Rectal smooth muscle tissue (tissue), 1 donor: ENCODE measurements around the gene C18orf63.
"Not testable (repeated sequence)": the region's sequence is repeated elsewhere in the genome, so short reads cannot be mapped to it uniquely, and the experiment has no call there.

Experiments used
- H3K27ac ChIP-seq: one replicate; pipeline ENCODE4 v1.7.0; 2013; ENCODE audit warnings: low read depth, low read length, inconsistent platforms
- H3K27me3 ChIP-seq: one replicate; pipeline ENCODE4 v1.7.0; 2013; ENCODE audit warnings: low read length; ENCODE audit not compliant: control insufficient read depth, insufficient read depth
- H3K36me3 ChIP-seq: one replicate; pipeline ENCODE4 v1.7.0; 2013; ENCODE audit warnings: low read length; ENCODE audit not compliant: control insufficient read depth, insufficient read depth
- H3K4me1 ChIP-seq: one replicate; pipeline ENCODE4 v1.7.0; 2013; ENCODE audit warnings: low read length; ENCODE audit not compliant: control insufficient read depth, insufficient read depth
- H3K4me3 ChIP-seq: one replicate; pipeline ENCODE4 v1.7.0; 2013; ENCODE audit warnings: low read length
- H3K9ac ChIP-seq: one replicate; pipeline ENCODE4 v1.7.0; 2013; ENCODE audit warnings: low read length

The C18orf63 gene

DNA sequence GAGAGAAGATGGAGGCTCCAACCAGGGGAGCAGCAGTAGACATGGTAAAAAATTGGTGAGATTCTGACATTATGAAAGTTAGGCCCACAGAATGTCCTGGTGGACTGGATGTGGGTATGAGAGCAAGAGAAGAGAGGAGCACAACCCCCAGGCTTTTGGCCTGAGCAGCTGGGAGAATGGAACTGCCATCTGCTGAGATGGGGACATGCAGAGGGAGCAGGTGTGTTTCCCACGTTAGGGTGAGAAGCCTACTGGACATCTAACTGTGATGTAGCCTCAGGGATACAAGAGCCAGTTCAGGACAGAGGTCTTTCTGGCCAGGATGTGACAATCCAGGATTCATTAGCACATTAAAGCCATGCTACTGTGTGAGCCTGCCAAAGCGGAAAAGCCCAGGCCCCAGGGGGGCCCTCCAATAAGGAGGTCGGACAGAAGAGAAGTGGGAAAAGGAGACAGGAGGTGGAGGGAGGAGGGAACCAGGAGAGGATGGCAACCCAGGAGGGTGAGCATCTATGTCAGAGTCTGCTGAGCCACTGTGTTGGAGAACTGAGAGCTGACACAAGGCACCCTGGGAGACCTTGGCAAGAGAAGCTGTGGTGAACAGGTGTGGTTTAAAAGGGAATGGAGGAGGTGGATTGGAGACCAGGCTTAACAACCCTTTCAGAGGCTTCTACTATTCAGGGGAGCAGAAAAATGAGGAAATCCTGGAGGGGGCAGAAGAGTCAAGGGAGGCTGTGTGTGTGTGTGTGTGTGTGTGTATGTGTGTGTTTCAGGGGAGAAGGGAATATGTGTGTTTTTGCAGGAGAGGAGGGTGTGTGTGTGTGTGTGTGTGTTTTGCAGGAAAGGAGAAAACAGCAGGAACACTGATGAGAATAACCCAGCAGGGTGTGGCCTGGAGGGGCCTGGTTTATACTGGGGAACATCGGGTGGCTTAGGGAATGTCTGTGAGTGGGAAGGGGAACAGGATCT, 34.3 kb upstream of the C18orf63 start:
- Histone ChIP-seq H3K4me3 (no peak overlapping the region), H3K9ac (no peak overlapping the region), H3K36me3 (no peaks in the 10 kb centered on the region), H3K4me1 (peaks cover 37% of the 10 kb centered on the region), H3K27me3 (no peaks in the 10 kb centered on the region), H3K27ac (peak overlapping the region; percentile 15)

DNA sequence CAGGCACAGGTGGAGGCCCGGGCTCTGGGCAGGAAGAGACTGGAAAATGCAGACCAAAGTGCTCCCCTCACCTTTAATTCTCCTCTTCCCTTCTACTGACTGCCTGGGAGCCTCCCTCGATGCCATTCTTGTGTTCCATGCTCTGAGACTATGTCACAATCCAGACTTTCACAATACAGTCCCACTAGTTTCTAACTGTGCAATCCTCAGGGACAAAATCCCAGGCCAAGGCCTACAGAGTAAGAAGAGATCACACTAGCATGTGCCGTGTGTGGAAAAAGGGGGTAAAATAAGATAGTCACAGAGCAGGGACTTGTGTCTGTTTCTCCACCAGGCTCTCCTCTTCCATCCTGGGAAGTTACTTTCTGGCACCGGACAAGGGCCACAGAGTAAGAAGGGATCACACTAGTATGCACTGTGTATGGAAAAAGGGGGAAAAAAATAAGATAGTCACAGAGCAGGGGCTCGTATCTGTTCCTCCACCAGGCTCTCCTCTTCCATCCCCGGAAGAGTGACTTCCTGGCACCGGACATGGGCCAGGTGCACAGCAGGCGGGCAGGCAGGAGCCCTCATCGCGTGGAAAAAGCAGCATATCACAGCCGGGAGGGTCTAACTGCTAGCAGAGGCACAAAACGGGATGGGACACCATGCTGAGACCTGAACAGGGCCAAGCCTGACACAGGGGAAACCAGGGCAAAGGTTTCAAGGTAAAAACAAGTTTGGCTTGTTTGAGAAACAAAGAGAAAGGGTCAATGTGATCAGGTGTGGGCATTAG, 33.5 kb upstream of the C18orf63 start:
- no peak overlapping the region for H3K9ac ChIP-seq
- peaks cover 37% of the 10 kb centered on the region for H3K4me1 ChIP-seq
- H3K4me3 ChIP-seq, result no peak overlapping the region
- peak overlapping the region; percentile 15 for H3K27ac ChIP-seq
- H3K36me3 ChIP-seq, result no peaks in the 10 kb centered on the region
- H3K27me3 ChIP-seq, result no peaks in the 10 kb centered on the region

DNA sequence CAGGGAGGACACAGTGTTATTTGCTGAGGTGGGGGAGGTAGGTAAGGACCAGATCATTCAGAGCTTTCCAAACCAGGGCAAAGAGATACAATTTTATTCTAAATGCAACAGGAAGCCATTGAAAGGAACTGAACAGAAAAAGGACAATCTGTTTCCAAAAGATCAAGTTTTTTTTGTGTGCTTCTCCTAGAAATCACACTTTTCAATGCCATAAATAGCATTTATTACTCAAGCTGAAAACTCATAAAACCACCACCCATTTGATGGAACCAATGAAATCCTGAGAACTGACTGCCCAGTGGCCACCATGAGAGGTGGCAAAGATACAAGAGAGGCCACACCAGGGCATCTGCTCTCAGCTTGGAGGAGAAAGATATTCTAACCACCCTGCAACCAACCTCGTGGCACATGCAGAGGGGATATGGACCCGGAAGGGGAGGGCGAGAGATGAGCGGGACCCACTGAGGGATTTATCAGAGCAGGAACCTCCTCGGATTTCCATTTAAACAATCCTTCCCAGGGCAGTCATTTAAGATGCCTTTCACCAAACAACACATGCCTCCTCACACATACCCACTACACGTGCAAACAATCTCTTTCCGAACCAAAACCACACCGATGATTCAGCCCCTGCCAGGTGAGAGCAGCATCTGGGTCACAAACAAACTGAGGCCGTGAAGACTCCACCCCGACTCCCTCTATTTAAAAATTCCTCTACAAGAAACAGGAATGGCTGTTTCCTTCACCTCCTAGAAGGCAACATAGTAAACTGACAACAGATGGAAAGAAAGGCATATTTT, 32.7 kb upstream of the C18orf63 start:
- H3K36me3 ChIP-seq, result no peaks in the 10 kb centered on the region
- peak overlapping the region; percentile 85 for H3K27ac ChIP-seq
- H3K9ac ChIP-seq, result no peak overlapping the region
- no peaks in the 10 kb centered on the region for H3K27me3 ChIP-seq
- H3K4me3 ChIP-seq, result no peak overlapping the region
- peaks cover 37% of the 10 kb centered on the region for H3K4me1 ChIP-seq

DNA sequence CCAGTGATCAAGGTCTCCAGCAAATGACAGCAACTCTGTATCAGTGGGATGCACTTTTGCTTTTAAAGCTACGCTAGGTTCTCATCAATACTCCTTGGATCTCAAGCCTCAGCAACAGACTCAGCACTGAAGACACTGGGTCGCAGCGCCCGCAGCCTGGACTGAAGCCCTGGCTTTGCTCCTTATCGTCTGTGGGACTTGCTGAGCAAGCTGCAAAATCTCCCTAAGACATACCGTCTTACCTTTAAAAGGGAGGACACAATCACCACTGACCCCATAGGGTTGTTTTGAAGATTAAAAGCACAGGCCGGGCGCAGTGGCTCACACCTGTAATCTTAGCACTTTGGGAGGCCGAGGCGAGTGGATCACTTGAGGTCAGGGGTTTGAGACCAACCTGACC, 32.0 kb upstream of the C18orf63 start:
- H3K27ac ChIP-seq, result peak overlapping the region; percentile 85
- no peak overlapping the region for H3K9ac ChIP-seq
- H3K27me3 ChIP-seq, result no peaks in the 10 kb centered on the region
- H3K4me1 ChIP-seq, result peaks cover 37% of the 10 kb centered on the region
- H3K4me3 ChIP-seq, result no peak overlapping the region
- H3K36me3 ChIP-seq, result no peaks in the 10 kb centered on the region

DNA sequence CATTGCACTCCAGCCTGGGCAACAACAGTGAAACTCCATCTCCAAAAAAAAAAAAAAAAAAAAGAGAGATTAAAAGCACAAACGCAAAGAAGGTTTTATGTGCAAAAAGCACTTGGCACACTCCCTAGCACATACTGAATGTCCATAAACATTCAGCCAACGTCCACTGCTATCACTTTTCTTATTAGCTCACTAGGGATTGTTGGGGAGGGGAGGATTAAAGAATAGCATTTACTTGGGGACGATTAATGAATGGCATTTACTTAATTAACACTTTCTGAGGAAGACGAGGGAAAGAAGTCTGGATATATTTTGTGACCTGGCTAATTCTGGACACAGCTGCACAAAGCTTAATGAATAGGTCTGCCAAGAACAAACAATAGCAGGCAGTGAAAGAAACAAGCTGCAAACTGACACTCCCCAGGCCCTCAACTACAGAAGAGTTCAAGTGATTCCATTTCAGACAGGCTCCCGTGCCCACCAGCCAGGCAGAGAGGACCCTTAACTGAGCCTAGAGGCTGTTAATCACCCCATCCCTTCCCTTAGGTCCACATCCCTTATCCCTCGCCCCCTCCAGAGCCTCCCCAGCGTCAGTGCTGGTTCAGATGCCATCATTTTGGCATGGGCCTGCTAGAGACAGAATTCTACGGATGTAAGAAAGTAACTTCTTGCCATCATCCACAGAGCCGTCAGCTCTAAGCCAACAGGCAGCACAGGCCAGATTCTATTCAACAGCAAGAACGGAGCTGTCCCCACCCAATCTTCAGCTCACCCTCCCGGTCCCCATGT, 31.3 kb upstream of the C18orf63 start:
- H3K4me1 ChIP-seq, result peaks cover 37% of the 10 kb centered on the region
- H3K9ac ChIP-seq, result no peak overlapping the region
- peak overlapping the region; percentile 12 for H3K4me3 ChIP-seq
- no peaks in the 10 kb centered on the region for H3K36me3 ChIP-seq
- H3K27ac ChIP-seq, result peak overlapping the region; percentile 85
- no peaks in the 10 kb centered on the region for H3K27me3 ChIP-seq

DNA sequence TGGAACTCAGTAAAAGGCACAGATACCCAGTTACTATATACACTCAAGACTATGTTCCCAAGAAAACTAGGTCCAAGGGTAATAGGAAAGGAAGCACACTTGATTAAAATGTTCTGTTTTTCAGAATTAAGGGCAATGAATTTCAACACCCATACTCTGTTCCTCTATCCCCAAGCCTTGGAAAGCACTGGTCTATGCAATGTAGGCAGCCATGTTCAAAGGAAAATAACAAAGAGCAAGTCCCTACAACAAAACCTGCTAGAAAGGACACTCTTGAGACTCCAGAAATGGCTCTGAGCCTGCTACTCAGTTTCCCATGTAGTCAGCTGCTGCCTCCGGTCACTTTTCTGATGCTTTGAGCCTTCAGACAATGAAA, 30.7 kb upstream of the C18orf63 start:
- H3K4me3 ChIP-seq, result no peak overlapping the region
- peak overlapping the region; percentile 85 for H3K27ac ChIP-seq

DNA sequence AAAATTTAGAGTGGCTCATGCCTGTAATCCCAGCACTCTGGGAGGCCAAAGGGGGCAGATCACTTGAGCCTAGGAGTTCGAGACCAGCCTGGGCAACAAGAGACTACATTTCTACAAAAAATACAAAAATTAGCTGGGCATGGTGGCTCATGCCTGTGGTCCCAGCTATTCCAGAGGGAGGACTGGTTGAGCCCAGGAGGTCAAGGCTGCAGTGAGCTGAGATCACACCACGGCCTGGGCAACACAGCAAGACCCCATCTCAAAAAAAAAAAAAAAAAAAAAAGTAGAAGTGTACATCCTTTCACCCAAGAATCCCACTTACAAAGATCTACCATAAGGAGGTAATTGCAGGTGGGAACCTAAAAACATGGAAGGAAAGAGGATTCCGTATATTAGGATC, 30.1 kb upstream of the C18orf63 start:
- H3K27ac ChIP-seq, result peak overlapping the region; percentile 85
- H3K27me3 ChIP-seq, H3K9ac ChIP-seq, H3K4me3 ChIP-seq, H3K36me3 ChIP-seq: not testable (repeated sequence)
- H3K4me1 ChIP-seq, result peaks cover 37% of the 10 kb centered on the region

More for the DNA sequence above, 30.7 kb upstream of the C18orf63 start:
- Histone ChIP-seq H3K9ac (no peak overlapping the region), H3K4me1 (peaks cover 37% of the 10 kb centered on the region), H3K27me3 (no peaks in the 10 kb centered on the region), H3K36me3 (no peaks in the 10 kb centered on the region)

DNA sequence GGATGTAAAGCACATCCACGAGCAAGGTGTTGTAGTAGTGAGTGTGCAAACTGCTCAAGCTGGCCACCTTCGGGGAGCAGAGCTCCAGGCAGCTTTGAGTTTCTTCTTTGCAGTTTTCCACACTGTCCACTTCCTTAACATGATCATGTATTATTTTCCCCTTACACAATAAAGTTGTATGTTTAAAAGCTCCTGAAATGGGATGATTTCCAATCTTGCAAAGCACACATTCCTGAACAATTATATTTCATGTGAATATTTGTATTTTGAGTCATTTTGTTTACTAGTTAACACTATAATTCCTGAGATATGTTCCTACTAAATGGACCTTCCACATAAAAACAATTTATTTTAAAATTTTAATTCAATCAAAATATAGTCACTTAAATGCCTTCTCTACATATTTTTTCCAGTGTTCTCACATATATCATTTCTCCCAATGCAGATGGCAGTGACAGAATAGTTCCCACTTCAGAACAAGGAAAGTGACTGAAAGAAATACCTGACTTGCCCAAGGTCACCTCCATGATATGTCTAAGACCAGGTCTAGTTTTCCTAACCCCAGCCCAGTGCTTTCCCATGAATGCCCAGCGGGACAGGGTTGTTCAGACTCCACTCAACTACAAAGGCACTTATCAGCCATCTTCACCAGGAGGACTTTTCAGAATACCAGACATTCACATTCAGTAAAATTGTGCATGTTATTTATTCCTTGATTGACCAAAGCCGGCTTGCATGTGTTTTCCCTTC, 29.4 kb upstream of the C18orf63 start:
- Histone ChIP-seq H3K27ac (peak overlapping the region; percentile 85), H3K9ac (no peak overlapping the region), H3K36me3 (no peaks in the 10 kb centered on the region), H3K4me1 (peaks cover 34% of the 10 kb centered on the region), H3K27me3 (no peaks in the 10 kb centered on the region), H3K4me3 (no peak overlapping the region)

DNA sequence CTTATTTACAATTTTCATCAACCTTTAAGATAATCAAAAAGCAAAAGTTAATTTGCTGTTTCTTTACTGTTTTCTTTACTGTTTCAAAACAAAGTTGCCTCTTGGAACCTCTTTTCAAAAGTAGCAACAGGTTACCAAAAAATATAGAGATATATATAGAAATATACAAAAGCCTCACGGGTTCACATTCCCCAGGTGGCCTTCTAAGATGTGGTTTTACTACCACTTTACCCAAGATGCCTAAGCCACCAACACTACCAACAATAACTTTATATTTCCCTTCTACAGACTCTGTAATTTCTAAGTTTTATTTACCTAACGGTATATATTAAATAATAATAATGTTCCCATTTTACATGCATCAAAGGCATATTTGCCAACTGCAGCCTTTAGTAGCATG, 28.8 kb upstream of the C18orf63 start:
- Histone ChIP-seq H3K9ac (no peak overlapping the region), H3K4me3 (no peak overlapping the region), H3K27ac (peak overlapping the region; percentile 51), H3K4me1 (peaks cover 28% of the 10 kb centered on the region), H3K36me3 (no peaks in the 10 kb centered on the region), H3K27me3 (no peaks in the 10 kb centered on the region)

DNA sequence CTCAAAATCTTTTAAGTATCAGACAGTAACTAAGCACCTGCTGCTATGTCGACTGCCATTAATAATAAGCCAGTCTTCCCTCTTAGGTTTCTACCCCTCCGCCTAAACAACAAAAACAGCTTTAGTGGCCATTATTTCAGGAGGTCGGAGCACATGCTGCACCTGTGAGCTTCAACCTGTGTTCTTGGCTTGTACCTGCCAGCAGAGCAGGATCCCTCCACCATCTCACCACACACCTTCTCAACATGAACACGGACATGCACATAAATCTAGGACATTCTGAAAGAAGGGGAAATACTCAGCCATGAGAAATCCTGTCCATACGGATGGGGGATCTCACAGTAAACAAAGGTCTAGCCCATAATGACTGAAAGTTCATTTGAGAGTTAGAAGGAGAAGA, 27.6 kb upstream of the C18orf63 start:
- Histone ChIP-seq H3K27ac (peak overlapping the region; percentile 57), H3K9ac (no peak overlapping the region), H3K27me3 (no peaks in the 10 kb centered on the region), H3K36me3 (no peaks in the 10 kb centered on the region), H3K4me3 (no peak overlapping the region), H3K4me1 (peaks cover 18% of the 10 kb centered on the region)

DNA sequence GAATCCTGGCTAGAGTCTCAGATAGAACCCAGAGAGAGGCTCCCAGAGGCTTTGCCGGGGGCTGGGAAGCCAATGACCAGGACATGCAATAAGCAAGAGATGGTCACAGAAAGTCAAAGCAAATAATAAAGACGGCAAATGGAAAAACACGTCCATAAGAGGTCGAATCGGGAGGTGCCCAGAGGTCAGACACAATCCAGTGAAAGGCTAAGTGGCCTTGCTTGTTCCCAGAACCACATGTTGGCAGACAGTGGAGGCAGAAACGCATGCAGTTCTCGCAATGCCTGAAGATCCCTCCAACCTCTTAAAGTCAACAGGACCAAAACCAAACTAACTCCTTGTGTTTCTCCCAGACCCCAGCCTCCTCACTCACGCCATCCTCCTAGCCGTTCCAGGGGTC, 26.9 kb upstream of the C18orf63 start:
- Histone ChIP-seq H3K27me3 (no peaks in the 10 kb centered on the region), H3K4me3 (no peak overlapping the region), H3K4me1 (peaks cover 12% of the 10 kb centered on the region), H3K36me3 (no peaks in the 10 kb centered on the region), H3K27ac (peak overlapping the region; percentile 57), H3K9ac (no peak overlapping the region)
